Measurements from ENCODE around the gene CNGA1. TPM values are rescaled to one million over a fixed set of nuclear protein-coding genes. Genes with fewer than 3 reads are reported as not detected.

Gene CNGA1
- total RNA-seq, 1 experiment from 2014 or later: 1.0 TPM

DNA sequence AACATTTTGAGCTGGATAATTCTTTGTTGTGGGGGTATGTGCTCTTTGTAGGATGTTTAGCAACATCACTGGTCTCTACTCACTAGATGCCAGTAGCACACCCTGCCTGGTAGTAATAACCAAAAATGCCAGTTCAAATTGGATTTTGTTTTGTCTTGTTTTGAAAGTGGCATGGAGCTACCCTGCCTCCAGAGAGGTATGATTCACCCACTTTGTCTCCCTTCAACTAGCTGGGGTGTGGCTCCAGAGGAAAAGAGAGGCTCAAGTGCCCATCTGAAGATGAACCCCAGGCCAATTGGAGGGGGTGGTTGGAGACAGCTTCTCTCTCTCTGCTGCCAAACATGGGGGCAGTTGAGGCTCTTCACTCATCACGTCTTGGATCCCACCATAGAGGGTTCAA lies 34.6 kb upstream of the CNGA1 start:
- no peak overlapping the region for H3K27ac Mint-ChIP-seq
- H2BK5ac ChIP-seq (ENCODE audit: insufficient read length, low read length): no peak overlapping the region

More for the DNA sequence above, 34.6 kb upstream of the CNGA1 start:
- Histone ChIP-seq H3K56ac (ENCODE audit: insufficient read length, low read depth, low read length) (no peak overlapping the region), H3K9ac (ENCODE audit: extremely low read depth, insufficient read length, low read length) (no peak overlapping the region), H4K20me1 (ENCODE audit: control insufficient read depth, insufficient read depth, insufficient read length) (no peaks in the 10 kb centered on the region), H2BK20ac (ENCODE audit: low read depth, low read length, poor library complexity, severe bottlenecking) (no peak overlapping the region), H3K79me2 (ENCODE audit: insufficient read depth, low read length) (no peaks in the 10 kb centered on the region), H3K18ac (ENCODE audit: insufficient read length, low read depth, low read length) (no peak overlapping the region), H4K5ac (ENCODE audit: insufficient read length, low read depth, low read length) (no peak overlapping the region), H3K27ac (ENCODE audit: insufficient read length, low read depth, low read length) (no peak overlapping the region), H3K4ac (ENCODE audit: low read depth, low read length) (no peak overlapping the region), H2BK15ac (ENCODE audit: low read depth, low read length) (no peak overlapping the region), H3K23me2 (ENCODE audit: insufficient read length, low read depth, low read length, poor library complexity, severe bottlenecking) (no peaks in the 10 kb centered on the region), H3K79me1 (ENCODE audit: insufficient read depth, low read depth, low read length, poor library complexity, severe bottlenecking) (no peaks in the 10 kb centered on the region), H3K14ac (ENCODE audit: insufficient read depth, low read length) (no peak overlapping the region), H4K8ac (replicated peaks; ENCODE audit: insufficient read length, low read depth, low read length) (no peak overlapping the region), H3K4me2 (ENCODE audit: insufficient read depth, insufficient read length, low read length) (no peak overlapping the region), H3K9me3 (ENCODE audit: control insufficient read depth, low read depth, low read length) (no peaks in the 10 kb centered on the region), H3K23ac (ENCODE audit: insufficient read length, low read depth, low read length) (no peak overlapping the region), H3K4me1 (ENCODE audit: insufficient read depth, low read length) (no peaks in the 10 kb centered on the region), H2AK5ac (ENCODE audit: insufficient read length, low read length) (no peak overlapping the region), H2BK120ac (ENCODE audit: low read depth, low read length, poor library complexity, severe bottlenecking) (no peak overlapping the region), H3K27me3 (ENCODE audit: insufficient read depth, low read length) (no peaks in the 10 kb centered on the region), H2AFZ (ENCODE audit: low read length) (no peak overlapping the region), H4K91ac (ENCODE audit: insufficient read length, low read depth, low read length) (no peak overlapping the region), H2BK12ac (ENCODE audit: insufficient read length, low read depth, low read length) (no peak overlapping the region), H3T11ph (ENCODE audit: low read length) (no peak overlapping the region)
- Mint-ChIP-seq H3K4me1 (peaks cover 3 to 5% of the 10 kb centered on the region in 2 experiments; a peak in 3 of 4 replicates), H3K4me3 (no peak overlapping the region), H3K36me3 (ENCODE audit: insufficient read depth in 1 of 3, low read depth in 3 of 3) (peaks cover 0 to 2% (median 1%) of the 10 kb centered on the region in 3 experiments; a peak in 2 of 7 replicates), H3K27me3 (ENCODE audit: low read depth) (peaks cover 2% of the 10 kb centered on the region; the same call in 1 of the 2 replicates), H3K9me3 (peaks cover 0 to 2% of the 10 kb centered on the region in 2 experiments; a peak in 1 of 5 replicates)
- no peak for DNase-seq
- no peak for TF ChIP-seq CTCF (conservative IDR thresholded peaks at IDR 0.05)
- WGBS (ENCODE audit: extremely low coverage, insufficient read length, low lambda C conversion rate): no CpG with 5 or more reads among the region's 1 CpG
